ENCODE data around the gene ESRRB. TPM values are rescaled to one million over a fixed set of nuclear protein-coding genes. Genes with fewer than 3 reads are reported as not detected.
A peak's percentile ranks its signal among the peaks of the same experiment; 100 is the strongest.

Gene ESRRB
- total RNA-seq (ENCODE audit: unreplicated experiment), result 1.7 TPM
- long read RNA-seq, result 0 reads

GRCh38 chr14:76375947-76376404 lies at the start of gene ESRRB:
ESRRB (plus strand) TSS chr14:76376137; CDS start chr14:76376402, 265 bp downstream.
- TF ChIP-seq, protein P1, sequence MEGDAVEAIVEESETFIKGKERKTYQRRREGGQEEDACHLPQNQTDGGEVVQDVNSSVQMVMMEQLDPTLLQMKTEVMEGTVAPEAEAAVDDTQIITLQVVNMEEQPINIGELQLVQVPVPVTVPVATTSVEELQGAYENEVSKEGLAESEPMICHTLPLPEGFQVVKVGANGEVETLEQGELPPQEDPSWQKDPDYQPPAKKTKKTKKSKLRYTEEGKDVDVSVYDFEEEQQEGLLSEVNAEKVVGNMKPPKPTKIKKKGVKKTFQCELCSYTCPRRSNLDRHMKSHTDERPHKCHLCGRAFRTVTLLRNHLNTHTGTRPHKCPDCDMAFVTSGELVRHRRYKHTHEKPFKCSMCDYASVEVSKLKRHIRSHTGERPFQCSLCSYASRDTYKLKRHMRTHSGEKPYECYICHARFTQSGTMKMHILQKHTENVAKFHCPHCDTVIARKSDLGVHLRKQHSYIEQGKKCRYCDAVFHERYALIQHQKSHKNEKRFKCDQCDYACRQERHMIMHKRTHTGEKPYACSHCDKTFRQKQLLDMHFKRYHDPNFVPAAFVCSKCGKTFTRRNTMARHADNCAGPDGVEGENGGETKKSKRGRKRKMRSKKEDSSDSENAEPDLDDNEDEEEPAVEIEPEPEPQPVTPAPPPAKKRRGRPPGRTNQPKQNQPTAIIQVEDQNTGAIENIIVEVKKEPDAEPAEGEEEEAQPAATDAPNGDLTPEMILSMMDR (IDR thresholded peaks at IDR 0.05; ENCODE audit: partially characterized antibody, unreplicated experiment), result no peak
- Mint-ChIP-seq H3K4me1 (ENCODE audit: low read depth, unreplicated experiment) (peaks cover 32% of the 10 kb centered on the region), H3K4me3 (ENCODE audit: unreplicated experiment) (peak within 1 kb of the TSS; percentile 96), H3K36me3 (ENCODE audit: unreplicated experiment) (no peaks in the 10 kb centered on the region), H3K27me3 (ENCODE audit: unreplicated experiment) (peaks cover 15% of the 10 kb centered on the region), H3K9me3 (ENCODE audit: unreplicated experiment) (peaks cover 8% of the 10 kb centered on the region), H3K27ac (ENCODE audit: unreplicated experiment) (no peak within 1 kb of the TSS)
- DNase-seq, result peak; percentile 58

GRCh38 chr14:76326918-76327689 lies 48.8 kb upstream of the ESRRB start:
- peaks cover 6% of the 10 kb centered on the region for H3K27me3 Mint-ChIP-seq (ENCODE audit: unreplicated experiment)
- H3K4me1 Mint-ChIP-seq (ENCODE audit: low read depth, unreplicated experiment), result peaks cover 2% of the 10 kb centered on the region
- TF ChIP-seq, protein P1 (IDR thresholded peaks at IDR 0.05; ENCODE audit: partially characterized antibody, unreplicated experiment), result no peak
- DNase-seq, result no peak
- no peak overlapping the region for H3K4me3 Mint-ChIP-seq (ENCODE audit: unreplicated experiment)
- peaks cover 4% of the 10 kb centered on the region for H3K9me3 Mint-ChIP-seq (ENCODE audit: unreplicated experiment)
- no peak overlapping the region for H3K27ac Mint-ChIP-seq (ENCODE audit: unreplicated experiment)
- H3K36me3 Mint-ChIP-seq (ENCODE audit: unreplicated experiment), result peaks cover 4% of the 10 kb centered on the region

DNA sequence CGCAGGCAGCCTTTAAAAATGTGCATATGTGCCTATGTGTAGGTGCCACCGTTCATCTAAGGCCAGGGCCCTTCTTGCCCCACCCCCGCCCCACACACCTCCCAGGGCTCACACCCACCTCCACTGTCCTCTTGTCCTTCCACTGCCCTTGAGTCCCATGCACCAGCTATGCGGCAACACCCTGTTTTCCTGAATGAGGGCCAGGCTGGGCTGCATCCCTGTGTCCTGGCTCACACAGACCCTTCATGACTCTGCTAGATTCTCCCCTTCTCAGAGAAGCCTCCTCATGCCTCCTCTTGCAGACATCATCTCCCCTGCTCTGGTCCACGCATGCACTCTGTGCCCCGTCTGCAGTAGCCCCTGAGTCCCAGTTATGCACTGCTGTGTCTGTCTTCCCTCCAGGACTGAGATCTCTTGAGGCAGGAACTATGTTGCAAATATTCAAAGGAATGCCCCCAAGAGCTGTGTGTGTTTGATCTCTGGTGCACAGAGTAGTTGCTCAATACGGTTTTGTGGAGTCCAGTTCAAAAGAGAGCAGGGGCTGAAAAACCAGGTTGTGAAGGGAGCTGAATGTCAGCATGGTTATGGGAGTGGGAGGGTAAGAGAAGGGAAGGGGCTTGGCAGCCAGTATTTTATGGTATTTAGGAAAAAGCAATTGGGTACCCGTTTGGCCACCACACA lies 47.3 kb upstream of the ESRRB start:
- H3K4me3 Mint-ChIP-seq (ENCODE audit: unreplicated experiment), result peak overlapping the region; percentile 44
- peaks cover 6% of the 10 kb centered on the region for H3K27me3 Mint-ChIP-seq (ENCODE audit: unreplicated experiment)
- H3K27ac Mint-ChIP-seq (ENCODE audit: unreplicated experiment), result no peak overlapping the region
- TF ChIP-seq, protein P1 (IDR thresholded peaks at IDR 0.05; ENCODE audit: partially characterized antibody, unreplicated experiment), result no peak
- H3K9me3 Mint-ChIP-seq (ENCODE audit: unreplicated experiment), result peaks cover 4% of the 10 kb centered on the region
- peaks cover 2% of the 10 kb centered on the region for H3K4me1 Mint-ChIP-seq (ENCODE audit: low read depth, unreplicated experiment)
- H3K36me3 Mint-ChIP-seq (ENCODE audit: unreplicated experiment), result peaks cover 4% of the 10 kb centered on the region
- DNase-seq, result no peak

GRCh38 chr14:76329154-76329928 lies 46.6 kb upstream of the ESRRB start:
- Mint-ChIP-seq H3K27ac (ENCODE audit: unreplicated experiment) (no peak overlapping the region), H3K36me3 (ENCODE audit: unreplicated experiment) (no peaks in the 10 kb centered on the region), H3K9me3 (ENCODE audit: unreplicated experiment) (peaks cover 2% of the 10 kb centered on the region), H3K27me3 (ENCODE audit: unreplicated experiment) (peaks cover 8% of the 10 kb centered on the region), H3K4me1 (ENCODE audit: low read depth, unreplicated experiment) (peaks cover 3% of the 10 kb centered on the region), H3K4me3 (ENCODE audit: unreplicated experiment) (peak overlapping the region; percentile 20)
- DNase-seq, result no peak
- TF ChIP-seq, protein P1 (IDR thresholded peaks at IDR 0.05; ENCODE audit: partially characterized antibody, unreplicated experiment), result no peak
